Spinal cord (tissue), 10 donors: ENCODE results near the gene GRHL1. TPM values are rescaled to one million over a fixed set of nuclear protein-coding genes. Genes with fewer than 3 reads are reported as not detected.
"Not testable (repeated sequence)": the region's sequence is repeated elsewhere in the genome, so short reads cannot be mapped to it uniquely, and the experiment has no call there.

Source experiments
- DNase-seq, 6 donors: peaks; one replicate each; pipeline versions ENCODE4 v3.0.0 to v3.0.0-alpha.2; 2013 to 2015; ENCODE audit warnings: low spot score in 6 of 6, low read depth in 4 of 6
- H3K27ac ChIP-seq: one replicate; pipeline ENCODE4 v1.5.1; 2013; ENCODE audit warnings: low read depth, low read length, control low read depth
- H3K27me3 ChIP-seq: one replicate; pipeline ENCODE4 v1.6.1; 2013; ENCODE audit warnings: low read length; ENCODE audit not compliant: control insufficient read depth, insufficient read depth
- H3K36me3 ChIP-seq: one replicate; pipeline ENCODE4 v1.6.1; 2013; ENCODE audit warnings: low read length; ENCODE audit not compliant: control insufficient read depth, insufficient read depth
- H3K4me1 ChIP-seq: one replicate; pipeline ENCODE4 v1.6.1; 2013; ENCODE audit warnings: low read length; ENCODE audit not compliant: control insufficient read depth, insufficient read depth
- H3K4me3 ChIP-seq: one replicate; pipeline ENCODE4 v1.5.1; 2013; ENCODE audit warnings: low read depth, low read length, control low read depth
- H3K9me3 ChIP-seq: one replicate; pipeline ENCODE4 v1.6.1; 2013; ENCODE audit warnings: low read length; ENCODE audit not compliant: control insufficient read depth, insufficient read depth
- WGBS: methylation state at CpG from one replicate; pipeline ENCODE4 v1.1.5; 2013; ENCODE audit warnings: missing lambda C conversion rate; ENCODE audit not compliant: insufficient coverage; 5-methylcytosine and 5-hydroxymethylcytosine counted together
- polyA plus RNA-seq, 2 donors: library from polyadenylated mRNA; unstranded; fragments of 120-200 nt; gene quantifications; one replicate each; pipeline ENCODE4 v1.2.1, GENCODE V29; 2013; ENCODE audit not compliant: insufficient read length in 2 of 2
- total RNA-seq, 2 donors: library from RNA; depleted of rRNA in 1 of 2; stranded (reverse); fragments of 120-200 nt in 1 of 2; fragments of >200 nt in 1 of 2; gene quantifications; one replicate each; pipeline versions ENCODE4 v1.2.3 to v1.2.4, GENCODE V29; 2013 to 2014
- donor health status: healthy.

Gene GRHL1
- total and polyA plus RNA-seq, 4 donors = 10.1 to 25.8 (median 12.4) TPM

GRCh38 chr2:10011606-10012325 is 60.3 kb downstream of the GRHL1 start:
- not testable (repeated sequence) for H3K9me3 ChIP-seq, H3K36me3 ChIP-seq, H3K4me3 ChIP-seq, H3K27me3 ChIP-seq, H3K27ac ChIP-seq, DNase-seq
- WGBS = 93% methylated on average over 40 of the region's 61 CpGs
- H3K4me1 ChIP-seq = peaks cover 23% of the 10 kb centered on the region

GRCh38 chr2:10012366-10012962 is 61.0 kb downstream of the GRHL1 start:
- DNase-seq, H3K36me3 ChIP-seq, H3K4me3 ChIP-seq, H3K27ac ChIP-seq, H3K9me3 ChIP-seq, H3K27me3 ChIP-seq: not testable (repeated sequence)
- 95% methylated on average over 28 of the region's 37 CpGs for WGBS
- H3K4me1 ChIP-seq = peaks cover 19% of the 10 kb centered on the region

GRCh38 chr2:10012963-10013461 is 61.5 kb downstream of the GRHL1 start:
- H3K9me3 ChIP-seq = peaks cover 2% of the 10 kb centered on the region
- H3K4me3 ChIP-seq = no peak overlapping the region
- no peak overlapping the region for H3K27ac ChIP-seq
- H3K36me3 ChIP-seq = no peaks in the 10 kb centered on the region
- peaks cover 19% of the 10 kb centered on the region for H3K4me1 ChIP-seq
- DNase-seq = no peak
- H3K27me3 ChIP-seq = peaks cover 2% of the 10 kb centered on the region
- WGBS = 92% methylated on average over 27 of the region's 29 CpGs

- WGBS = 97% methylated on average over 43 of the region's 43 CpGs
Observed at GRCh38 chr2:10013651-10014417, 62.3 kb downstream of the GRHL1 start.

GRCh38 chr2:10014418-10015190 is 63.1 kb downstream of the GRHL1 start:
- Histone ChIP-seq H3K36me3 (no peaks in the 10 kb centered on the region), H3K27me3 (no peaks in the 10 kb centered on the region), H3K4me1 (peaks cover 8% of the 10 kb centered on the region), H3K4me3 (no peak overlapping the region), H3K9me3 (peaks cover 2% of the 10 kb centered on the region), H3K27ac (no peak overlapping the region)
- DNase-seq = no peak
- 97% methylated on average over 42 of the region's 42 CpGs for WGBS

More at GRCh38 chr2:10013651-10014417, 62.3 kb downstream of the GRHL1 start:
- not testable (repeated sequence) for H3K36me3 ChIP-seq, H3K9me3 ChIP-seq, DNase-seq, H3K4me3 ChIP-seq, H3K27ac ChIP-seq, H3K27me3 ChIP-seq
- H3K4me1 ChIP-seq = peaks cover 14% of the 10 kb centered on the region

GRCh38 chr2:10015376-10015989 is 64.0 kb downstream of the GRHL1 start:
- not testable (repeated sequence) for H3K36me3 ChIP-seq, H3K27me3 ChIP-seq, H3K4me3 ChIP-seq, H3K27ac ChIP-seq, DNase-seq, H3K9me3 ChIP-seq, H3K4me1 ChIP-seq
- WGBS = 98% methylated on average over 34 of the region's 44 CpGs

GRCh38 chr2:10016001-10016801 is 64.7 kb downstream of the GRHL1 start:
- H3K27ac ChIP-seq = no peak overlapping the region
- no peaks in the 10 kb centered on the region for H3K36me3 ChIP-seq
- H3K9me3 ChIP-seq = peaks cover 2% of the 10 kb centered on the region
- H3K4me1 ChIP-seq = no peaks in the 10 kb centered on the region
- whole genome bisulfite sequencing = 91% methylated on average over 32 of the region's 35 CpGs
- no peak overlapping the region for H3K4me3 ChIP-seq
- H3K27me3 ChIP-seq = no peaks in the 10 kb centered on the region
- DNase-seq = no peak

- no peaks in the 10 kb centered on the region for H3K4me1 ChIP-seq
- DNase-seq = no peak
- H3K27ac ChIP-seq = no peak overlapping the region
- H3K4me3 ChIP-seq = no peak overlapping the region
- WGBS = 82% methylated on average over 7 of the region's 8 CpGs
- H3K9me3 ChIP-seq = peaks cover 2% of the 10 kb centered on the region
- H3K36me3 ChIP-seq = no peaks in the 10 kb centered on the region
- H3K27me3 ChIP-seq = no peaks in the 10 kb centered on the region
Observed at GRCh38 chr2:10016802-10017258, 65.3 kb downstream of the GRHL1 start.
